Measurements from ENCODE around the gene XKR7. TPM values are rescaled to one million over a fixed set of nuclear protein-coding genes. Genes with fewer than 3 reads are reported as not detected.
A peak's percentile ranks its signal among the peaks of the same experiment; 100 is the strongest.
"Not testable (repeated sequence)": the region's sequence is repeated elsewhere in the genome, so short reads cannot be mapped to it uniquely, and the experiment has no call there.

The XKR7 gene
- total and polyA plus RNA-seq, 5 experiments from 2014 or later: not detected

DNA sequence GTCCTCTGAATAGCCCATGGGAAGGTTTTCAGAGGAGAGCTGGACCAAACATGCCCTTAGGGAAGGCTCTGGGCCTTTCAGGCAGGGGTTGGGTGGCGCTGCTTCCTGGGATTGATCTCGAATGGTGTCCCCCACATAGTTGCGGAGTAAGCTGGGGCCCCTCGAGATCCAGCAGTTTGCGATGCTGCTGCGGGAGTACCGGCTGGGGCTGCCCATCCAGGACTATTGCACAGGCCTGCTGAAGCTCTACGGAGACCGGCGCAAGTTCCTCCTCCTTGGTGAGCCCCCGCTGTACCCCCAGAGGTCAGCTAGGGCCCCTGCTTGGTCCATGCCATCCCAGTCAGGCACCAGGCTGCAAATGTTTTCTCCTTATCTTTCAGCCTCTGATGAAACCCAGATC is 61.6 kb downstream of the XKR7 start:
- no peak overlapping the region for H3K27ac Mint-ChIP-seq
- no peak overlapping the region for H3K4me3 Mint-ChIP-seq
- ATAC-seq (no peak), DNase-seq (no peak)
- POLR2A ChIA-PET: no interaction called here
- no peaks in the 10 kb centered on the region for H3K9me3 Mint-ChIP-seq
- peaks cover 0 to 3% (median 0%) of the 10 kb centered on the region in 3 donors for H3K36me3 Mint-ChIP-seq
- no peaks in the 10 kb centered on the region for H3K4me1 Mint-ChIP-seq
- peaks cover 4 to 72% (median 24%) of the 10 kb centered on the region in 5 donors for H3K27me3 Mint-ChIP-seq

GRCh38 chr20:32031007-32031958 is 63.3 kb downstream of the XKR7 start:
- H3K4me1 Mint-ChIP-seq: peaks cover 0 to 8% (median 0%) of the 10 kb centered on the region in 4 donors
- peak overlapping the region in 8 of 10 donors; percentile 2 to 62 (median 42) for H3K4me3 Mint-ChIP-seq
- ATAC-seq (peak; percentile 69 to 77), DNase-seq (peak; percentile 15 to 74 (median 54))
- POLR2A ChIA-PET: no interaction called here
- peaks cover 12 to 75% (median 31%) of the 10 kb centered on the region in 5 donors for H3K27me3 Mint-ChIP-seq
- H3K36me3 Mint-ChIP-seq: peaks cover 0 to 3% (median 0%) of the 10 kb centered on the region in 3 donors
- no peaks in the 10 kb centered on the region for H3K9me3 Mint-ChIP-seq
- H3K27ac Mint-ChIP-seq: peak overlapping the region in 2 of 10 donors; percentile 47 to 65

GRCh38 chr20:32033316-32033715 is 65.4 kb downstream of the XKR7 start:
- DNase-seq (no peak), ATAC-seq (no peak)
- Mint-ChIP-seq H3K9me3 (peaks cover 0 to 2% (median 0%) of the 10 kb centered on the region in 9 donors), H3K27me3 (peaks cover 13 to 82% (median 40%) of the 10 kb centered on the region in 5 donors), H3K4me1 (peaks cover 0 to 11% (median 0%) of the 10 kb centered on the region in 4 donors), H3K36me3 (peaks cover 0 to 3% (median 0%) of the 10 kb centered on the region in 3 donors), H3K27ac (no peak overlapping the region), H3K4me3 (no peak overlapping the region)
- POLR2A ChIA-PET: no interaction called here

DNA sequence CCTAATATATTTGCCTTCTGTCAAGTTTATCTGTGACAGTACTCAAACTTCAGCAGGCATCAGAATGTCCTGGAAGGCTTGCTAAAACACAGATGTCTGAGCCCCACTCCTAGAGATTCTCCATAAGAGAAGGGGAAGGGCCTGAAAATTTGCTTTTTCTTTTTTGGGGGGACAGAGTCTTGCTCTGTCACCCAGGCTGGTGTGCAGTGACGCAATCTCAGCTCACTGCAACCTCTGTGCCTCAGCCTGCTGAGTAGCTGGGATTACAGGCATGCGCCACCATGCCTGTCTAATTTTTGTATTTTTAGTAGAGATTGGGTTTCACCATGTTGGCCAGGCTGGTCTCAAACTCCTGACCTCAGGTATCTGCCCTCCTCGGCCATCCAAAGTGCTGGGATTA is 65.8 kb downstream of the XKR7 start:
- H3K4me3 Mint-ChIP-seq, H3K27ac Mint-ChIP-seq, DNase-seq, ATAC-seq, H3K36me3 Mint-ChIP-seq, H3K9me3 Mint-ChIP-seq, POLR2A ChIA-PET: not testable (repeated sequence)
- peaks cover 0 to 11% (median 0%) of the 10 kb centered on the region in 4 donors for H3K4me1 Mint-ChIP-seq
- peaks cover 13 to 79% (median 40%) of the 10 kb centered on the region in 5 donors for H3K27me3 Mint-ChIP-seq

- ATAC-seq (no peak), DNase-seq (no peak)
- peaks cover 0 to 2% (median 0%) of the 10 kb centered on the region in 9 donors for H3K9me3 Mint-ChIP-seq
- peak overlapping the region in 1 of 10 donors; percentile 25 for H3K27ac Mint-ChIP-seq
- H3K27me3 Mint-ChIP-seq: peaks cover 14 to 75% (median 36%) of the 10 kb centered on the region in 5 donors
- peaks cover 0 to 17% (median 0%) of the 10 kb centered on the region in 4 donors for H3K4me1 Mint-ChIP-seq
- H3K36me3 Mint-ChIP-seq: peaks cover 0 to 3% (median 0%) of the 10 kb centered on the region in 3 donors
- no peak overlapping the region for H3K4me3 Mint-ChIP-seq
- POLR2A ChIA-PET: no interaction called here
Observed at GRCh38 chr20:32034581-32035425, 66.9 kb downstream of the XKR7 start.

GRCh38 chr20:32035426-32035779 is 67.5 kb downstream of the XKR7 start:
- H3K36me3 Mint-ChIP-seq: peaks cover 0 to 3% (median 0%) of the 10 kb centered on the region in 3 donors
- ATAC-seq (no peak), DNase-seq (no peak)
- H3K27ac Mint-ChIP-seq: peak overlapping the region in 1 of 10 donors; percentile 25
- peaks cover 0 to 22% (median 0%) of the 10 kb centered on the region in 4 donors for H3K4me1 Mint-ChIP-seq
- H3K4me3 Mint-ChIP-seq: no peak overlapping the region
- POLR2A ChIA-PET: no interaction called here
- peaks cover 0 to 2% (median 0%) of the 10 kb centered on the region in 9 donors for H3K9me3 Mint-ChIP-seq
- H3K27me3 Mint-ChIP-seq: peaks cover 14 to 74% (median 32%) of the 10 kb centered on the region in 5 donors

- POLR2A ChIA-PET: no interaction called here
- Mint-ChIP-seq H3K27ac (peak overlapping the region in 1 of 10 donors; percentile 41), H3K4me3 (no peak overlapping the region), H3K4me1 (peaks cover 0 to 27% (median 3%) of the 10 kb centered on the region in 4 donors), H3K36me3 (peaks cover 0 to 3% (median 0%) of the 10 kb centered on the region in 3 donors), H3K27me3 (peaks cover 14 to 81% (median 39%) of the 10 kb centered on the region in 5 donors), H3K9me3 (peaks cover 0 to 2% (median 0%) of the 10 kb centered on the region in 9 donors)
- ATAC-seq (no peak), DNase-seq (no peak)
Observed at GRCh38 chr20:32036252-32036651, 68.3 kb downstream of the XKR7 start.

DNA sequence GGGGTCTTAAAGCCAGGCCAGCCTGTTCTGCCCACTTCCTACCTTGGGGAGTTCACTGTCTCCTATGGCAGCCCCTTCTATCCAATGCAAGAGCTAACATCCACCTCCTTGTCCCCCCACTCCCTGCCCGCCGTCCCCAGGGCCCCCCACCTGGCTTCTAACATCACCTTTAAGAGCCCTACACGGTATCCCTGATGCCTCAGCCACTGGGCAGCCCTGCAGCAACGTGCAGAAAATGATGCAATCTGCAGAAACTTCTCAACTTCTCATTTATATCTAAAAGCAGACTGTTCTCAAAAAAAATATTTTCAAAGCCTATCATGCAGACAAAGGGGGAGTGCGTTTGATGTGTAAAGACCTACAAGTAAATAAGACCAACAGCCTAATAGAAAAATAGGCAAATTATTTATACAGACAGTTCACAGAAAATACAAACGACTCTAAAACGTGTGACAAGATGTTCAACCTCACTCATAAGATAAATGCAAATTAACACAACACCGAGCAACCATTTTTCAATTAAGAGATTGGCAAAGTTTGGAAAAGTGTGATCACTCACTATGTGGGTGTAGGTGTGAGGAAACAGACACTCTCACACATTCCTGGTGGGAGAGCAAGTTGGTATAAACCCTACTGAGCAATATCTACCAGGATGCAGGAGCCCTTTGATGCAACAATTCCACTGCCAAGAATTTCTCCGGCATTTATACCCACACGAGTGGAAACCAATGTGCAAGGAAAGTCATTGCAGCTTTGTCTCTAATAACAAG is 69.0 kb downstream of the XKR7 start:
- no peak for DNase-seq
- POLR2A ChIA-PET: interaction anchor here (0.7 kb wide), 1 partner anchor 230 kb away, joined by 4 read pairs; no protein-coding TSS in a partner anchor
- no peak for ATAC-seq
- Mint-ChIP-seq H3K4me3 (no peak overlapping the region), H3K27me3 (peaks cover 16 to 84% (median 39%) of the 10 kb centered on the region in 5 donors), H3K27ac (no peak overlapping the region), H3K9me3 (peaks cover 0 to 2% (median 0%) of the 10 kb centered on the region in 9 donors), H3K4me1 (peaks cover 0 to 32% (median 3%) of the 10 kb centered on the region in 4 donors), H3K36me3 (peaks cover 0 to 3% (median 0%) of the 10 kb centered on the region in 3 donors)

GRCh38 chr20:32037929-32038328 is 70.0 kb downstream of the XKR7 start:
- peaks cover 15 to 80% (median 38%) of the 10 kb centered on the region in 5 donors for H3K27me3 Mint-ChIP-seq
- POLR2A ChIA-PET: no interaction called here

GRCh38 chr20:32040142-32040953 is 72.4 kb downstream of the XKR7 start:
- Mint-ChIP-seq H3K4me1 (peaks cover 0 to 31% (median 3%) of the 10 kb centered on the region in 4 donors), H3K27ac (no peak overlapping the region)
- POLR2A ChIA-PET: interaction anchor here (0.7 kb wide), 1 partner anchor 612 kb away, joined by 4 read pairs; no protein-coding TSS in a partner anchor

More at GRCh38 chr20:32037929-32038328, 70.0 kb downstream of the XKR7 start:
- ATAC-seq: no peak
- Mint-ChIP-seq H3K36me3 (peaks cover 0 to 3% (median 0%) of the 10 kb centered on the region in 3 donors), H3K9me3 (peaks cover 0 to 2% (median 0%) of the 10 kb centered on the region in 9 donors), H3K4me3 (no peak overlapping the region), H3K4me1 (peaks cover 0 to 34% (median 3%) of the 10 kb centered on the region in 4 donors), H3K27ac (no peak overlapping the region)
- no peak for DNase-seq

DNA sequence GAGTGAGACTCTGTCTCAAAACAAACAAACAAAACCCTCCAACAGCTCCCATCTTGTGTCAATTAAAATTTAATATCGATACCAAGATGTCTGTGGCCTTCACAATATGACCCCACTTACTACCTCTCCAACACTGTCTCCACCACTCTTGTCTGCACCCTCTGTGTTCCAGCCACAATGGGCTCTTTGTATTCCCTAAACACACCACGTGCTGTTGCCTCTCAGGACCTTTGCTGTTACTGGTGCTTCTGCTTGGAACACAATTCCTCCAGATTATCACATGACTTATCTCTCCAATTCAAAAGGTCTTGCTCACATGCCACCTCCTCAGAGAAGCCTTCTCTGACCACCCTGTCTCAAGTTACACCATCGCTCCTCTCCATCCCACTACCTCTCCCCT is 78.0 kb downstream of the XKR7 start:
- POLR2A ChIA-PET: no interaction called here
- Mint-ChIP-seq H3K27me3 (peaks cover 28 to 80% (median 37%) of the 10 kb centered on the region in 5 donors), H3K4me1 (peaks cover 0 to 12% (median 4%) of the 10 kb centered on the region in 4 donors), H3K27ac (no peak overlapping the region), H3K9me3 (no peaks in the 10 kb centered on the region), H3K4me3 (no peak overlapping the region), H3K36me3 (no peaks in the 10 kb centered on the region)
- no peak for DNase-seq
- no peak for ATAC-seq

More at GRCh38 chr20:32040142-32040953, 72.4 kb downstream of the XKR7 start:
- Mint-ChIP-seq H3K4me3 (peak overlapping the region in 1 of 10 donors; percentile 40), H3K27me3 (peaks cover 17 to 82% (median 38%) of the 10 kb centered on the region in 5 donors), H3K36me3 (no peaks in the 10 kb centered on the region), H3K9me3 (peaks cover 0 to 2% (median 0%) of the 10 kb centered on the region in 9 donors)
- ATAC-seq (peak in 1 of 2 donors; percentile 50), DNase-seq (peak in 1 of 10 donors; percentile 44)

Measured in naive thymus-derived CD8-positive, alpha-beta T cell (primary cell).